Neural cell (in vitro differentiated cells): ENCODE measurements around the gene FBXO30. TPM values are rescaled to one million over a fixed set of nuclear protein-coding genes. Genes with fewer than 3 reads are reported as not detected.

Experiments
- polyA plus RNA-seq: library from polyadenylated mRNA; depleted of rRNA; stranded (reverse); fragments of >200 nt; gene quantifications from 2 replicates; pipeline ENCODE4 v1.2.3, GENCODE V29; 2014

Gene FBXO30
- polyA plus RNA-seq, 1 donor from 2014 or later: 14.0 TPM

Other genes with a start within 250 kb of the FBXO30 start
- gene EPM2A, start 79.3 kb downstream of the FBXO30 start, polyA plus RNA-seq: 12.6 and 15.4 TPM in 2 replicates
- 17.3 and 18.1 TPM in 2 replicates for gene SHPRH, start 149.6 kb upstream of the FBXO30 start, polyA plus RNA-seq
- 2.8 and 2.9 TPM in 2 replicates for gene GRM1, start 214.3 kb upstream of the FBXO30 start, polyA plus RNA-seq